ENCODE data around the gene ZBTB17. TPM values are rescaled to one million over a fixed set of nuclear protein-coding genes. Genes with fewer than 3 reads are reported as not detected.

ZBTB17 gene
- total RNA-seq, 2 experiments from 2014 or later: 52.9 to 53.4 TPM

- peaks cover 32% of the 10 kb centered on the region; the same call in 1 of the 2 replicates for H3K79me2 ChIP-seq (ENCODE audit: insufficient read depth, low read depth, low read length)
- peaks cover 15% of the 10 kb centered on the region; the same call in 1 of the 2 replicates for H4K20me1 ChIP-seq (ENCODE audit: insufficient read depth, low read length)
- no peaks in the 10 kb centered on the region for H3K9me2 ChIP-seq (ENCODE audit: insufficient read depth, low read length)
- intact Hi-C loops (cut with micrococcal nuclease; ENCODE audit: unreplicated experiment): no loop called here
- no peak overlapping the region for H2AFZ ChIP-seq (ENCODE audit: low read length)
- no peak for DNase-seq (ENCODE audit: low spot score)
- POLR2A ChIA-PET: no interaction called here
- CTCF ChIA-PET (ENCODE audit: unreplicated experiment): interaction anchor here (0.6 kb wide), 1 partner anchor 234 kb away, joined by 3 read pairs; no protein-coding TSS in a partner anchor
- BruUV-seq (replicated peaks): no TSS peak
- H3K4me2 ChIP-seq (ENCODE audit: low read length): no peak overlapping the region
- TF ChIP-seq CTCF (conservative IDR thresholded peaks at IDR 0.05; ENCODE audit: low read length): no peak
- no peak overlapping the region for H3K27ac ChIP-seq (ENCODE audit: low read depth, low read length, poor library complexity, severe bottlenecking)
- H3K4me3 ChIP-seq (ENCODE audit: low read depth, low read length, poor library complexity, severe bottlenecking): no peak overlapping the region
- no peaks in the 10 kb centered on the region for H3K9me3 ChIP-seq (ENCODE audit: low read length)
- H3K4me1 ChIP-seq (ENCODE audit: insufficient read depth, low read length, poor library complexity, severe bottlenecking): peaks cover 37% of the 10 kb centered on the region
- peaks cover 73% of the 10 kb centered on the region for H3K36me3 ChIP-seq (ENCODE audit: insufficient read depth, low read length)
Observed at GRCh38 chr1:15966956-15967344, 9.0 kb downstream of the ZBTB17 start.

- H3K9me2 ChIP-seq (ENCODE audit: insufficient read depth, low read length): no peaks in the 10 kb centered on the region
- peak overlapping the region; percentile 56 for H3K4me2 ChIP-seq (ENCODE audit: low read length)
- H3K4me1 ChIP-seq (ENCODE audit: insufficient read depth, low read length, poor library complexity, severe bottlenecking): peaks cover 37% of the 10 kb centered on the region
- no TSS peak for BruUV-seq (replicated peaks)
- intact Hi-C loops (cut with micrococcal nuclease; ENCODE audit: unreplicated experiment): no loop called here
- H3K27ac ChIP-seq (ENCODE audit: low read depth, low read length, poor library complexity, severe bottlenecking): no peak overlapping the region
- H3K9me3 ChIP-seq (ENCODE audit: low read length): no peaks in the 10 kb centered on the region
- no peak for TF ChIP-seq EZH2phosphoT487 (IDR thresholded peaks at IDR 0.05; ENCODE audit: borderline replicate concordance, low read depth, low read length)
- TF ChIP-seq CTCF (conservative IDR thresholded peaks at IDR 0.05; ENCODE audit: low read length): no peak
- peak overlapping the region; percentile 10 for H3K4me3 ChIP-seq (ENCODE audit: low read depth, low read length, poor library complexity, severe bottlenecking)
- ChIA-PET POLR2A (interaction anchor here (0.7 to 1.2 kb wide), 2 partner anchors 10 to 15 kb away, joined by 3 to 4 read pairs; no protein-coding TSS in a partner anchor), CTCF (ENCODE audit: unreplicated experiment) (no interaction called here)
- peak; percentile 44 for DNase-seq (ENCODE audit: low spot score)
- H4K20me1 ChIP-seq (ENCODE audit: insufficient read depth, low read length): peaks cover 15% of the 10 kb centered on the region; the same call in 1 of the 2 replicates
- peaks cover 27% of the 10 kb centered on the region; the same call in 1 of the 2 replicates for H3K79me2 ChIP-seq (ENCODE audit: insufficient read depth, low read depth, low read length)
- H3K36me3 ChIP-seq (ENCODE audit: insufficient read depth, low read length): peaks cover 68% of the 10 kb centered on the region
- no peak overlapping the region for H2AFZ ChIP-seq (ENCODE audit: low read length)
Observed at GRCh38 chr1:15966081-15966955, 9.6 kb downstream of the ZBTB17 start.

Measured in OCI-LY7 (cell line).